Loucy (cell line): ENCODE results near the gene CFAP20DC.

Experiments
- H2AFZ ChIP-seq: fragments of 200-600 bp; sonication (generic); 2 replicates; pipeline ENCODE4 v1.6.0; 2016; ENCODE audit warnings: antibody characterized with exemption, mild to moderate bottlenecking, low read length, moderate library complexity
- H3F3A ChIP-seq: fragments of 200-600 bp; 2 replicates; pipeline ENCODE4 v1.6.0; 2016; ENCODE audit warnings: antibody characterized with exemption, low read depth, mild to moderate bottlenecking
- H3K27me3 ChIP-seq: fragments of 200-600 bp; sonication (generic); 2 replicates; pipeline ENCODE4 v1.6.1; 2014; ENCODE audit warnings: low read length, mild to moderate bottlenecking; ENCODE audit not compliant: insufficient read depth, poor library complexity, severe bottlenecking
- H3K36me3 ChIP-seq: fragments of 200-600 bp; sonication (generic); 2 replicates; pipeline ENCODE4 v1.6.1; 2016; ENCODE audit warnings: low read length; ENCODE audit not compliant: insufficient read depth
- H3K4me1 ChIP-seq: fragments of 200-600 bp; sonication (generic); 2 replicates; pipeline ENCODE4 v1.5.1; 2014; ENCODE audit warnings: low read length, mild to moderate bottlenecking; ENCODE audit not compliant: insufficient read depth, poor library complexity, severe bottlenecking
- H3K4me2 ChIP-seq: fragments of 200-600 bp; sonication (generic); 2 replicates; pipeline ENCODE4 v1.6.0; 2014; ENCODE audit warnings: antibody characterized with exemption, low read length, low read depth, mild to moderate bottlenecking; ENCODE audit not compliant: poor library complexity, severe bottlenecking
- H3K4me3 ChIP-seq: fragments of 200-600 bp; sonication (generic); 2 replicates; pipeline ENCODE4 v1.5.1; 2014; ENCODE audit warnings: low read length, mild to moderate bottlenecking, mixed read lengths; ENCODE audit not compliant: poor library complexity, severe bottlenecking
- H3K79me2 ChIP-seq: fragments of 200-600 bp; sonication (generic); 2 replicates; pipeline ENCODE4 v1.6.1; 2014; ENCODE audit warnings: low read length; ENCODE audit not compliant: insufficient read depth
- H3K9ac ChIP-seq: fragments of 200-600 bp; sonication (generic); 2 replicates; pipeline ENCODE4 v1.6.0; 2014; ENCODE audit warnings: mild to moderate bottlenecking, low read depth, low read length, moderate library complexity; ENCODE audit not compliant: poor library complexity, severe bottlenecking
- H3K9me2 ChIP-seq: fragments of 200-600 bp; sonication (generic); replicated peaks from 2 replicates; pipeline ENCODE4 v1.6.1; 2016; ENCODE audit warnings: low read depth, low read length, mixed read lengths
- H3K9me3 ChIP-seq: fragments of 200-600 bp; sonication (generic); 2 replicates; pipeline ENCODE4 v1.6.1; 2014; ENCODE audit warnings: mild to moderate bottlenecking, antibody characterized with exemption, low read length, low read depth; ENCODE audit not compliant: insufficient read depth
- H4K20me1 ChIP-seq: fragments of 200-600 bp; sonication (generic); 2 replicates; pipeline ENCODE4 v1.6.0; 2014; ENCODE audit warnings: antibody characterized with exemption, low read length, mild to moderate bottlenecking; ENCODE audit not compliant: insufficient read depth, poor library complexity, severe bottlenecking
- EZH2phosphoT487 ChIP-seq: fragments of 200-600 bp; IDR thresholded peaks from 2 replicates; pipeline ENCODE4 v1.6.1; 2018; ENCODE audit warnings: antibody characterized with exemption, mild to moderate bottlenecking, moderate library complexity, borderline replicate concordance
- TF ChIP-seq, protein P1 (sequence below): fragments of 200-600 bp; sonication (generic); conservative IDR thresholded peaks from 2 replicates; pipeline ENCODE4 v1.5.1; 2014; ENCODE audit warnings: mild to moderate bottlenecking, antibody characterized with exemption, low read length

The CFAP20DC gene

DNA sequence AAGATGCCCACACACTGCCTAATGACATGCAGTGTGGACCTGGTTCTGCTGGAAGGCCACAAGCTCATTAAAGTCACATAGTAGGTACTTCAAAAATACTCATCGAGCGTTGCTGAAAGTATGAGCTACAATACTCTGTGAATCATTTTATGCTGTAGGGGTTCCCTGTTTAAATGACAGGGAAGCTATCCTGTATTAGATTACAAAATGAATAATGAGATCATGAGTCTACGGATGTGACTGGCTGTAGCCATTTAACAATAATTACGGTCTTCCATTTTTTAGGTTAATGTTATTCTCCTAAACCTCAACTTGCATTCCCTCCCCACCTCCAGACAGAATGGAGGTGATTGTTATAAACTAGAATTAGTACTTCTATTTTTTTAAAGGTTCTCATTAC is 255.1 kb downstream of the CFAP20DC start:
- H3K4me3 ChIP-seq: no peak overlapping the region
- no peak overlapping the region for H2AFZ ChIP-seq
- H3K9ac ChIP-seq: no peak overlapping the region
- no peaks in the 10 kb centered on the region for H3K9me3 ChIP-seq
- no peak for TF ChIP-seq EZH2phosphoT487
- TF ChIP-seq, protein P1, sequence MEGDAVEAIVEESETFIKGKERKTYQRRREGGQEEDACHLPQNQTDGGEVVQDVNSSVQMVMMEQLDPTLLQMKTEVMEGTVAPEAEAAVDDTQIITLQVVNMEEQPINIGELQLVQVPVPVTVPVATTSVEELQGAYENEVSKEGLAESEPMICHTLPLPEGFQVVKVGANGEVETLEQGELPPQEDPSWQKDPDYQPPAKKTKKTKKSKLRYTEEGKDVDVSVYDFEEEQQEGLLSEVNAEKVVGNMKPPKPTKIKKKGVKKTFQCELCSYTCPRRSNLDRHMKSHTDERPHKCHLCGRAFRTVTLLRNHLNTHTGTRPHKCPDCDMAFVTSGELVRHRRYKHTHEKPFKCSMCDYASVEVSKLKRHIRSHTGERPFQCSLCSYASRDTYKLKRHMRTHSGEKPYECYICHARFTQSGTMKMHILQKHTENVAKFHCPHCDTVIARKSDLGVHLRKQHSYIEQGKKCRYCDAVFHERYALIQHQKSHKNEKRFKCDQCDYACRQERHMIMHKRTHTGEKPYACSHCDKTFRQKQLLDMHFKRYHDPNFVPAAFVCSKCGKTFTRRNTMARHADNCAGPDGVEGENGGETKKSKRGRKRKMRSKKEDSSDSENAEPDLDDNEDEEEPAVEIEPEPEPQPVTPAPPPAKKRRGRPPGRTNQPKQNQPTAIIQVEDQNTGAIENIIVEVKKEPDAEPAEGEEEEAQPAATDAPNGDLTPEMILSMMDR: no peak
- no peak overlapping the region for H3K4me2 ChIP-seq
- no peaks in the 10 kb centered on the region for H3K9me2 ChIP-seq
- H3K27me3 ChIP-seq: no peaks in the 10 kb centered on the region
- peaks cover 4% of the 10 kb centered on the region; the same call in 1 of the 2 replicates for H3K79me2 ChIP-seq
- H3F3A ChIP-seq: no peaks in the 10 kb centered on the region
- H4K20me1 ChIP-seq: peaks cover 6% of the 10 kb centered on the region
- no peaks in the 10 kb centered on the region for H3K4me1 ChIP-seq
- peaks cover 3% of the 10 kb centered on the region; the same call in 1 of the 2 replicates for H3K36me3 ChIP-seq

DNA sequence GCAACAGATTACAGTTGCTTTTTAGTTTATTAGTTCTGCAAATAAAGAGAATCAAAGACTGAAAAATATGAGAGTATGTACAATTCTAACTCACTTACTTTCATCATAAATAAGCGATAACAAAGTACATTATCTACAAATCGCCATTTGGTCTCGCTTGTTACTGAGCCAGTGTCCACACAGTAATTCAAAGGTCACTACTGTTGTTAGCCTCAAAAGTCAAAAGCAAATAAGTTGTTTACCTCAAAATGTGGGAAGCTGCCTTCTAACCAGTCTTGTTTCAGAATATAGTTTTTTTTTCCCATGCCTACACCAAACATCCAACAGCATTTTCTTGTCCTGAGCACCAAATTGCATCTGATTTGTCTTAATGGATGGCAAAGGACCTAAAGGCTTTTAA is 255.9 kb downstream of the CFAP20DC start:
- Histone ChIP-seq H3K9me2 (no peaks in the 10 kb centered on the region), H3K36me3 (no peaks in the 10 kb centered on the region; the same call in 1 of the 2 replicates), H4K20me1 (peaks cover 6% of the 10 kb centered on the region), H3K4me1 (no peaks in the 10 kb centered on the region), H3K9ac (no peak overlapping the region), H2AFZ (no peak overlapping the region), H3K27me3 (no peaks in the 10 kb centered on the region), H3K4me3 (no peak overlapping the region), H3K9me3 (no peaks in the 10 kb centered on the region), H3K4me2 (no peak overlapping the region), H3F3A (no peaks in the 10 kb centered on the region), H3K79me2 (peaks cover 4% of the 10 kb centered on the region; the same call in 1 of the 2 replicates)
- TF ChIP-seq, protein P1: no peak
- no peak for TF ChIP-seq EZH2phosphoT487

DNA sequence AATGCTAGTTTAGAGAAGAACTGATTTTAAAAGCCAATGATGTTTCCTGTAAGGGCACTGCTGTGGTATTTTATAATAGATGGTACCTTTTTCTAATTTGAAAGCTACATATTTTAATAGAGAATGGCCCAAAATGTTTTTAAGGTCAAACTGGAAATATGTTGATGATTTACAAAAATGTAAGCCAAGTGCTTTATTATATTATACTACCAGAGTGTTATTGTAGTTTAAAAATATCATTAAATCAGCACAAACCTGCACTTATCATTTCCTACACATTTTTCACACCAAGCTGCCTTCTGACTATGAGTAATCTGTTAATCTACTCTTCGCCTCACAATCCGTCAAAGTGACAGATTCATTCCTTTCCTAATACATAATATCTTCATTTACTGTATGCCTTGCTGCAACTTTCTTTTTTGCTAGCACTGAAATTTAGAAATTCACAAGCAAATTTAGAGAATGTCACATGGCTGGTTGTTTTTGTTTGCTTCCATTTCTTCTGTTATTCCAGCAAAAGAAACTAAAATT is 256.8 kb downstream of the CFAP20DC start:
- no peak overlapping the region for H3K4me2 ChIP-seq
- no peaks in the 10 kb centered on the region for H3K9me3 ChIP-seq
- H3K9me2 ChIP-seq: no peaks in the 10 kb centered on the region
- TF ChIP-seq, protein P1: no peak
- TF ChIP-seq EZH2phosphoT487: no peak
- H4K20me1 ChIP-seq: peaks cover 6% of the 10 kb centered on the region
- H3K4me3 ChIP-seq: no peak overlapping the region
- H3F3A ChIP-seq: no peaks in the 10 kb centered on the region
- no peak overlapping the region for H3K9ac ChIP-seq
- no peaks in the 10 kb centered on the region for H3K27me3 ChIP-seq
- no peak overlapping the region for H2AFZ ChIP-seq
- no peaks in the 10 kb centered on the region for H3K4me1 ChIP-seq
- H3K79me2 ChIP-seq: peaks cover 9% of the 10 kb centered on the region
- H3K36me3 ChIP-seq: no peaks in the 10 kb centered on the region; the same call in 1 of the 2 replicates
